Stimulated activated CD4-positive, alpha-beta T cell treated with anti-CD3 and anti-CD28 coated beads, TNF-alpha, amount 100 ng/mL, for 24 hours (primary cell): ENCODE results near the gene SERPINA3.

Experiments
- DNase-seq, 3 experiments: peaks; one replicate each; pipeline ENCODE4 v3.0.0-alpha.2; 2020; ENCODE audit warnings: low read depth in 3 of 3

SERPINA3 gene

DNA sequence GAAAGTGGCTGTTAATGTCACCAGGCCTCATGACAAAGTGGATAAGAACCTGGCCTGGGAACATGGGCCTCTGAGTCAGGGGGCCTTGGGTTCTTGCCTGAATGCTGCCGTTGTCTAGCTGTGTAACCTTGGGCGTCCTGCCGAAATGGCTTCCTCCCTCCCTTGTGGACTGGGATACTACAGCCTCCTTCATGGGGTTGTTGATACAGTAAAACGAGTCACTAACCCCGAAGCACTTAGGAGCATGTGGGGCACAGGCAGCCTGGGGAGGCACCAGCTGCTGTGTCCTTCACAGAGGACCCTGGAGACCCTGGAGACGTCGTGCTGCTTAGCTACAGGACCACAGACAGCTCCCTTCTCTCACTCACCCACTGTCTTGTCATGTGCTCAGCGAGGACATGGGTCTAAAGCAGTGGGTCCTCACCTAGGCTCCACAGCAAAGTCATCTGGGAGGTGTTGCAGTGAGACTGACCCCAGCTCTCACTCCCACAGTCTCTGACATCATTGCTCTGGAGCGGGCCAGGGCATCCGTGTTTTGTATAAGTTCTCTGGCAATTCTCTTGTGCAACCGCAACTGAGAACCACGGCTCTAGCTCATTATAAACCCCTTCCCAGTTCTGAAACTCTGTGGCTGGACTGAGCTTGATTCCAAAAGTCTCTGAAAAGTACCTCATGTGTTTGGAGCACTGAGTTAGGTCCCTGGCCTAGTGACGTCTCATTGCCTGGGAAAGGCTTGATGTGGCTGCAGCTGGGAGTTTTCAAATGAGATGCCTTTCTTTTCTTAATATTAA lies 42.1 kb downstream of the SERPINA3 start:
- no peak for DNase-seq

DNA sequence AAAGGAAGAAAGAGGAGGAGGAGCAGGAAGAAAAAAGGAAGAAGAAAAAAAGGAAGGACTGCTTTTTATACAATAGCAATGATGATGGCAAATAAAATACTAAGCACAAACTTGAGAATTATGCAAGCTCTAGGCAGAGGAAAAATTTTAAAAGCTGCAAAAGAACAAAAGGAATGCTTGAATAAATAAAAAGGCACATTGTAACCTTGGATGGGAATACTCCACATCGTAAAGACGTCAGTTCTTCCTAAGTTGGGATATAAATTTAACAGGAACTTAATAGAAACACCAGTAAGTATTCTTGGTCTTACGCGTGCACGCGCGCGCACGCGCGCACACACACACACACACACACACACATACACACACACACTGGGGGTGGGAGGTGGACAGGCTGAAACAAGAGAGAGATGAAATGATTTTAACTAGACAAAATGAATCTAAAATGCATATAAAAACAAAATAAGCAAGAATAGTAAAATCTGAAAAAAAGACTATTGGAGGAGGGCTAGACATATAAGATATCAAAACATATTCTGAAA lies 43.0 kb downstream of the SERPINA3 start:
- DNase-seq: no peak

DNA sequence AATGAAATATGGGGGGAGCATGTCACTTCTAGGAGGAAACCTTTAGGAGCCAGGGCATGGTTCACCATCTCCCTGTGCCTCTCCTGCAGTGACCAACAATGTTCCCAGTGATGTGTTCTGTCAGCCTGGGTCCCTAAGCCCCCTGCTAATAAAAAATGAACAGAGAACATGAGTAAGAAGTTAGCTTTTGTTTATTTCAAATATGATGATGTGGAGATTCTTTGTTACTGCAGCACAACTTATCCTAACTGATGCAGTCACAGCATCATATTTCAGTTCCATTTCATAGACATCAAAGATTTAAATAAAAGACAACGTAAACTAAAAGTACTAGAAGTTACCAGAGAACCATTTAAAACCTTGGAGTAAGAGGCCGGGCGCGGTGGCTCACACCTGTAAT lies 43.9 kb downstream of the SERPINA3 start:
- DNase-seq: no peak

DNA sequence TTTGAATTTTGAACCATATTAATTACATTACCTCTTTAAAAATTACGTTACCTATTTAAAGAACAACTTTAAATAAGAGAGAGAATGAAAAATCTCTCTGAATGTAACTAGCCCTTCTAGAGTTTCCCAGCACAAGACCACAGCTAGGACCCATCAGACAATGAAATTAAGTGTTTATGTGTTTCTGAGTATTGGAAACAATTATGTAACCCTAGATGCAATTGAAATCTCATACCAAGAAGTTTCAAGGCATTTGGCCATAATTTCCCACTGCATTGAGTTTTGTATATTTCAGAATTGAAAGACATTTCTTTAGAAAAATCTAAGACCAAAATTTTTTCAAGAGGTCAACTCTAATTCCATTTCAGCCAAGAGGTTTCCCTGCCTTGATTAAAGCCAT lies 47.1 kb downstream of the SERPINA3 start:
- DNase-seq: no peak

DNA sequence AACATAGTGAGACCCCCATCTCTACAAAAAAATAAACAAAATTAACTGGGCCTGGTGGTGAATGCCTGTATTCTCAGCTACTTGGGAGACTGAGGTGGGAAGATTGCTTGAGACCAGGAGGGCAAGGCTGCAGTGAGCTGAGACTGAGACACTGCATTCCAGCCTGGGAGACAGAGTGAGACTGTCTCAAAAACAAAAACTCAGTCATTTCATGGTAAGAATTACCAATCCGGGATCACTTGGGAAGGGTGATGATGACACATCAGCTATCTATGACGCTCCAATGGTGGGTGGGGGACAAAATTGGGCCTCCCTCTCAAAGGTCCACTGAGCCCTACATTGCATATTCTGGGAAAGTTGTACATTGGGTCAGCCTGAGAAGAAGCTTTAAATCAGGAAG lies 47.7 kb downstream of the SERPINA3 start:
- no peak for DNase-seq

DNA sequence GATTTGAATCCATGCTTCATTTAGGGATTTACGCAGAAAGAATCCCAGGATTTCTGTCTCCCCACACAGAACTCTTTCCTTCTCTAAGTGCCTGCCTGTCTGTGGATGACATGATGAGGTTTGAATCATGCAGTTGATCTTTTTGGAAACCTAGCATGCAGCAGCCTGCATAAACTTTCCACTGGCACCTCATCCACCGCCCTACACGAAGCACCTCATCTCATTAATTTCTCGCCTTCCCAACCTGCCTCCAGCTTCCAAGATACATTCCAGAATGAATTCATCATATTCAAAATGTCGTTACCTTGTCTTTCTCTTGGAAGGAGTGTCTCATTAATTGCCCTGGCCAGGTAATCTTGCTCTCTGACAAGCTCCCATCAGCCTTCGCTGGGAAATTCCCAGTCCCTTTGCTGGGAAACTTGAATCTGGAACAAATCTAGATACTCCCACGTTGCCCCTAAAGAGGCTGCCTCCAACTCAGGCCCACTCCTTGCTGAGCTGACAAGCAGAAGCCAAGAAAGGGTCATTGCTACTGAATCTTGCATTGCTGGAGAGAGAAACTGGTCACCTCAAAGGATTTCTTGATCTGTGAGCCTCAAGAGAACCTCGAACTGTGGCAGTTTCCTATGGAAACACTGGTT lies 48.2 kb downstream of the SERPINA3 start:
- DNase-seq: no peak

DNA sequence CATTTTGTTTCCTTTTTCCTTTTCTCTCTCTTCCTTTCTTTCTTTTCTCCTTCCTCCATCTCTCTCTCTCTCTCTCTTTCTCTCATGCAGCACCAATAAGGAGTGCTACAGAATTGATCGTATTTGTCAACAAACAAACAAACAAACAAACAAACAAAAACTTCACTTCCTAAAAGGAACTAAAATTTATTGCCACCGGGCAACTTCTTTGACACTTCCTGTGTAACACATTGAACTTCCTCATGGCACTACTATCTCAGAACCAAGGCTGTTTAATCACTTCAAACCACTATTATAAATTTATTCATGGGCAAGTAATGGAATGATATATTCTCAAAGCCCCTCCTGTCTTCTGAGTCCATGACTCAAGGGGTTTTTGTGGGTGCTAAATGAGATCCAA lies 51.3 kb downstream of the SERPINA3 start:
- no peak for DNase-seq

DNA sequence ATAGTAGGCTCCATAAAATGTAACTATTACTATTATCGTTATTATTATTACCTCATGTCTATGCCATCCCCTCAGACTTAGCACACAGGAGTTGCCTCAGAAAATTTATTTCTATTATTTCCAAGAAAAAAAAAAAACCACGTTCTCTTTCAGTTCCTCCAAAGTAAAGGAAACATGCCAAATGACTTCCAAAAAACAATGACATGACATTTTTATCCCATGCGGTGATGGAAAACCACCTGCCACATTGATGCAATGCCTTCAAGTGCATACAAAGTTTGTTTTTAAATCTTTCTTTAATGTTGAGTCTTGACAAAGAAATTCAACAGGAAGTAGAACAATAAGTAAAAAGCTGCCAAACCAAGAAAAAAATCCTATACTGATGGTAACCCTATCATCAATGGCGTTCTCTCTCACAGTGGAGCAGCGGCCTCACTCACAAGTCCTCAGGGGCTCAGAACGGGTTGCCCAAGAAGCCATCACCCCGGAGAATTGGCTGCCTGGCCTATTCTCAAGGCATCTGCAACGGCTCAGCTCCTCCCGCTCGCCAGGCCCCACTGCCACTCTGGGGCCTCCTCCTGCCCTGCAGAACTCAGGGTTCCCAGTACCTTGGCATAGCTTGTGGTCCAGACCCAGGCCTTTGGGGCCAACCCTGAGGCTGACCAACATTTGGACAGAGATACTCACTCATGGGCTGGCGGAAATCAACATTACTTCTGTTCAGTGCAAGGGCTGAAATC lies 51.9 kb downstream of the SERPINA3 start:
- no peak for DNase-seq

DNA sequence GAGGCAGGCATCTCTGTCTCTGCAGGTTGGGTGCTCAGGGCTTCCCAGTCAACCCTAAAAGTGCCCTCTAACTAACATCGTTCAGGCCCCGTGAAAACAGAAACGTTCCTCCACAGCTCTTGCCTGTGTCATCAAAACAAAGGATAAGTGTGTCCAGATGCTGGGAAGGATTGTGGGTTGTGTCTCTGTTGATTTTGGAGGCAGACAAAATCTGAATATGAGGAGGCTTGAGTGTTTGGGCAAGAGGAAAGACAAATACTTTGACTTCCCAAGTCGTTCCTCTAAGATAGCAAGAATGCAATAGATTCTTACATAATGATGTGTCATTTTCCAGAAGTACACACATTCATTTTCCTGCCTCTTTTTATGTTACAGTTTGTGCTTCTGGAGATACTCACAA lies 52.9 kb downstream of the SERPINA3 start:
- no peak for DNase-seq

DNA sequence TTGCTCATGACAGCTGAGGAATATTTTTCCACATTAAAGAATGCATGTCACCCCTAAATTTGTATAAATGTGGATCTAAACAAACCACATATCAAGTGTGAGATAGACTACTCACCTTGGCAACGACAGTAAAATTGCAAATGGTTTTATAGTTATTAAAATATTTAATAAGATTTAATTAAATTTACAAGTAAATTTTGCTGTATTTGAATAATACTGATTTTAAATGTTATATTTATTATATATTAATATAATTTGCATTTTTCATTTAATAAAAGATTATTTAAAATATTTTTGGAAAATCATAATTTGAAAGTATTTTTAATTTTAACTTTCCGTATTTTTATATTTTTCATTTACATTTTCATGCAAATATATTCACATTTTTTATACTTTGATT lies 53.4 kb downstream of the SERPINA3 start:
- DNase-seq: no peak

DNA sequence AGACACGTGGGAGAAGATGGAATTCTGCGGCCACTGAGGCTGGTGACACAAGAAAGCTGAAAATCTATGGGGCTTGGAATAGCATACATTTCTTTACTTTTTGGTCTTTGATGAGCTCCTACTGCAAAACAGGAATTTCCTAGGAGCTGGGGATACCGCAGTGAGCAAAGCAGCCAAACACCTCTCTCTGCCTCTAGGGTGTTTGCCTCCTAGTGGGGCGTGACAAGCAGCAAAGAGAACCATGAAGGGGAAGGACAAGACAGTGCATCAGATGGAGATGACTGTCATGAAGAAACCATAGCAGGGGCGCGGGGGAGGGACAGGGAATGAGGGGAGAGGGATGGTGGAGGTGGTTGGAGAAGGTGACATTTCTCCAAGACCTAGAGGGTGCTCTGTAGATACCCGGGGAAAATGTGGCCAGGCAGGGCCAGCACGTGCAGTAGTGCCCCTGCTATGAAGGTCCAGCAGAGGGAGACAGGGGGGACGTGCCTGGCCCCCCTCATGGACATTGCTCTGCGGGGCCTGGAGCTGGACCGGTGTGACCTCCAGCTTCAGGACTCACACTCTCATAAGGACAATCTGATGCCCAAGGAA lies 58.6 kb downstream of the SERPINA3 start:
- no peak for DNase-seq

DNA sequence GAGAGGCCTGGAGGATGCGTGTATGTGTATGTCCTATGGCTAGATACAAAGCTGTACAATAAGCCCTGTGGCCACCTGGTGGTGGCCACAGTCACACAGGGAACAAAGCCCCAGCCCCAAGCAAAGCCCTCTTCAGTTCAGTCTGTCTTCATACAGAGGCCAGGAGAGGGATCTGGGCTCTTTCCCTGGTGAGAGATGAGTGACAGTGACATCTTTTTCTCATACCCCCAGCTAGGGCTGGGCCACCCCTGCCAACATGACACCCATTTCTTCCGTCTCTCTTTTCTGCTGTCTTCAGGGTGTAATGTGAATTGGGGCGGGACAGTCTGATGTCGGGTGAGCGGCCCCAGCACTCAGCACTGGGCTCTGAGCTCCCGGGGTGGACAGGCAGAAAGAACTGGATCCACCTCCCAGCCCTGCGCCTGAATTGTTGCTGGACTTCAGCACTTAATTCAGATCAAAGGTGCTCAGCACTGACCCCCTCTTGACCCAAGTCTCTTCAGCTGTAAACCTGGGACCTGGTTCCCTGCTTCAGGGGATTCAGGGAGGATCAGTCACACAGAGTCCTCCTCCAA lies 59.8 kb downstream of the SERPINA3 start:
- DNase-seq: no peak

DNA sequence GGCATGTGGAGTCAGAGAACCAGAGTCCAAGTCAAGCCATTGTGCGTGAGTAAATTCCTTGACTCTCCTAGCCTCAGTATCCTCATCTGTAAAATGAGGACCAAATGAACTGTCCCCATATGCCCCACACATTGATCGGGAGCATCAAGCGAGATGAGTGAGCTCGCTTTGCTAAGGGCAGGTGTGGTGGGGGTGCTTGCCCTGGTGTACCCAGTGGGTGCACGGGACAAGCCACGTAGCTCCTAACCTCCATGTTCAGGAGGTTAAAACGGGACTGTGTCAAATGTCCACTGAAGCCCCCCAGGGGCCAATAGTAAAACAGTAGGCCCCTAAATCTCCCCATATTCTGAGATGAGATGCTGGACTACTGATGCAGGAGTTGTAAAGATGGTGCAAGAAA lies 60.9 kb downstream of the SERPINA3 start:
- DNase-seq: no peak
